Hippocampal formation (tissue), 2 donors: ENCODE results near the gene IFIT5.
"Not testable (repeated sequence)": the region's sequence is repeated elsewhere in the genome, so short reads cannot be mapped to it uniquely, and the experiment has no call there.

Source experiments
- DNase-seq, 2 donors: peaks; one replicate each; lab custom pipeline; 2025; lab: John Stamatoyannopoulos, UW

Gene IFIT5

GRCh38 chr10:89414146-89414878 lies at the start of gene IFIT5:
Gene IFIT5 (plus strand): TSS chr10:89414568. CDS start chr10:89414799, 231 bp downstream.
- DNase-seq = peak; percentile 71 to 81

GRCh38 chr10:89367529-89367928 lies 46.8 kb upstream of the IFIT5 start:
- DNase-seq = peak in 1 of 2 donors; percentile 56

GRCh38 chr10:89368129-89368528 lies 46.2 kb upstream of the IFIT5 start:
- DNase-seq = no peak

DNA sequence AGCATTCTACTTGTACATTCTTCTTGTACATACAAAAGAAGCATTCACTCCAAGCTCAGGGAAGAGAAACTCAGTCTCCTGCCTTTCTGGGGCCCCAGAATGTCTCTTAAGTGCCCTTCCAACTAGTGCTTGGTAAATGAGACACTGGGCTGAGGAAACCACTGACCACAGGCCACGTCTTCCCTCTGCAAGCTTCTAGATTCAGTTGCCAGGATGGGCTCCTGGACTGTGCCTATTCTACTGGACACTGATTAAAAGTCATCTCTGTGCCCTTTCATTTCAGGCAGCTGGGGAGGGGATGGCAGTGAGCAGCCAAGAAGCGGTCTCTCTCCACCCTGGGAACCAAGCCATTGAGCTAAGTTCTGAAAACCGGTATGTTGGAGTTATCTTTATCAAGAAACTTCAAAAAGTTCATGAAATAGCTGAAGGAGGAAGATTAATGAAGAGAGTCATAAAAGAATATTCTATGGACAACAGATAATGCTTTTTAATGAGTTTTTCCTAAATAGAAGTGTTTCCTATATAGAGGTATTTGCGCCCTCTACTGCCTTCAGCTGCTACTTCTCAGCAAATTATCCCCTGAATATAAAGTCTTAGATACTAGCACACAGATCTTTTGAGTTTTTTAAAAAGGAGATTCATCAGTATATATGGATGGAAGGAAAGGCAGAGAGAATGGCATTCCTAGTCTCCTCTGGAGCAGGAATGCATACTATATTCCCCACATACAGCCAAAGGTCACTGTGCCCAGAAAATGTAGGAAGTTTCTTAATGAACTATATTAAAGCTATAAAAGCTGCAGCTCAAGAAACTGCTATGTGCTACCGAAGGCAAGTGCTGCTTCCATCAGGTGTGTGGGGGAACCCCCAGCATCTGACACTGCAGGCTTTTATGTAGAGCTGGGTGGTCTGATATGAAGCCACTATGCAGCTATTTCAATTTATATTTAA lies 44.9 kb upstream of the IFIT5 start:
- peak; percentile 46 to 80 for DNase-seq

DNA sequence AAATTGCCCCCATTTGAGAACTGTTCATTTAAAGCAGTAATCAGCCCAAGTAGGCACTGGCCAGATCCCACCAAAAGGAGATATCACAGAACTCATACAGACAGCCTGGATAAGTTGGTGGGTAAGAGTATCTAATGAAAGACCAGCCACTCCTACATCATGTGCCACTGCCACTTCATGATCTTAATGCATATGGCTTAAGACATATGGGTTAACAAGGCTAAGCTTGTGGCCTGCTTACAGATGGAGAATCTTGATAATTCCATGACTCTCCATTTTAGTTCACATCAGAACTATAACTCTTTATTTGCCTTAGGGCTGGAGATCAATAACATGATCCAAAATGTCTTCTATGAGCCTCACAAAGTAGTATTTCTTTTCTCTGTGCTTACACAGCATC lies 43.3 kb upstream of the IFIT5 start:
- DNase-seq = no peak

DNA sequence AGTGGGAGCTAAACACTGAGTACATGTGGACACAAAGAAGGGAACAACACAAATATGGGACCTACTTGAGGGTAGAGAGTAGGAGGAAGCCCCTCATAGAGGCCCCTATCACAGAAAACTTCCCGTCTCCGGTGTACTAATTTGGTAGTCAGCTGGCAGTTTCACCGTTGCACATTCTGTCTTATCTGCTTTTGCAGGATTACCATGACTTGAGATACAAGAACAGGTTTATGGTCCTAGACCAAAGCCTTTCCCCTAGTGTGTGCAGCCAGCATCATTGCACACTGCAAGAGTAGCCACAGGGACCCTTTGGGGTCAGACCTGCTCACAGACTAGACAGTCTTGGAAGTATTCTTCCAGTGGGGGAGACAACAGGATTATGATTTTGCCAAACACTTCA lies 42.4 kb upstream of the IFIT5 start:
- no peak for DNase-seq

- peak; percentile 77 to 99 for DNase-seq
These were observed 40.3 kb upstream of the IFIT5 start for GRCh38 chr10:89373916-89374711.

DNA sequence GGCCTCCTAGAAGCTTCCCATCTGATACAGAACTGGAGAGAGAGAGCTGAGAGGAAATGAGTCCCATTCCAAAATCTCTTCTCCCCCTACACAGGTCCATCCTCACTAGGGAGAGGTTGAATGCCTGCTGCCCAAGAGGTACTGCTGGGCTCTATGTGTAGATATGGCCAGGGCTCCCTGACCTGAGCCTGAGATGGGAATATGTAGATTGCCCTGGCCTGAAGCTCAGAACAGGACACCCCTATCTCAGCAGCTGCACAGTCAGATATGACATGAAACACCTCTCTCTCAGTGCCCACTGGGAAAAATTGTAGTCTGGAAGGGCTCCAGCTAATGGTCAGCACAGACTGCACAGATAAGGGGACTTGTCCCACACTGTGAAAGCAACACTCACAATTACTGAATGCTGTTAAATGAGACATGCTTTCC lies 39.6 kb upstream of the IFIT5 start:
- no peak for DNase-seq

DNA sequence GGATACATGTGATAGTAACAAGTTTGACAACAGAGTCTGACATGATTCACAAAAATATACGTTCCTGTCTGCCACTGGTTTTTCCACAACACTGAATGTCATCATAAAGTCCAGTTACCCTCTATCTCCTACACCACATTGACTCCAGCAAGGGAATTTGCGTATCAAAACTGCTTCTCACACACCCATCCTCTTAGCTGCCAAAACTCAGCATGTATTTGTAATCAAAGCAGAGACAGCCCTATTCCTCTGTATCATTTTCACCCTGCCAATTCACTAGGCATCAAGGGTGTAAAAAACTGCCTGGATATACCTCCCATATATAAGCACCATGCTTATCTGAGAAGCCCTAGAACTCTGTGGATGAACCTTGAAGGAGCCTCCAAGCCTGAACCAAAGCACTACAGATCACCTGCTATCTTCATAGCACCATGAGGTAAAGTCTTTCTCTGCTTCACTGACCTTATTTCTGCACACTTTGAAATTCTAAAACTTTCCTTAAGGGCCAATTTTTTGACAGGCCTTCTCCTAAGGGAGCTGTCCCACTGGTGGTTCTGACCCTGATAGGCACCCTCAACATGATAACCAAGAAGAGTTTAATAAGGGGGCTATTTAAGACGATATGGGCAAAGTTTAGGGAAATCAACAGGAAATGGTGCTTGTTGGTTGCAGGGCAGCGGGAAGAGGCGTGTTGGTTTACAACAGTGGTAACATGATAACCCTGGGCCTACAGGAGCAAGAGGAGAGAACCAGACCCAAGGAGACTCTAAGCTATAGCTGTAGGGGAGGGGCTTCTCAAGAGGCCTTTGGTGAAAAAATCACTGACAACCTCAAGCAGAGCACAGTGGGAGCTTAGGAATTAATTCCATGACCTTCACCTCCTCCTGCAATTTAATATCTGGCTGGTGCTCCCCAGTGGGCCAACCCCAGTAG lies 36.4 kb upstream of the IFIT5 start, which contains the start of gene IFIT1B:
Gene IFIT1B, plus strand, starts transcription at position 352 of the 933 bp plus-strand sequence. Its CDS starts 80 bp downstream, at position 432.
- DNase-seq = no peak

DNA sequence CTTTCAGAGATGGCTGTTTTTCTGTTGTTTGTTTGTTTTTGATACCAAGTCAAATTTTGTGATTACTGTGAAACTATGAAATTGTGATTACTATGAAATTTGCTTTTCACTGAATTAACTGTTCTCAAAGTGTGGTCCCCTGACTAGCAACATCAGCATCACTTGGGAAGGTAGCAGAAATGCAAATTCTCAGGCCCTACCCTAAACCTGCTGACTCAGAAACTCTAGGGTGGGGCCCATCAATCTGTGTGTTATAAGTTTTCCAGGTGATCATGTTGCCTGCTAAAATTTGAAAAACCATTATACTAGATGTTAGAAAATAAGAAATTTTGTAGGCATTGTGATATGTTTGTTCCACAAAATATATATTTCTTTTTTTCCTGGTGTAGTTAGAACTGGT lies 35.3 kb upstream of the IFIT5 start:
- DNase-seq = no peak

DNA sequence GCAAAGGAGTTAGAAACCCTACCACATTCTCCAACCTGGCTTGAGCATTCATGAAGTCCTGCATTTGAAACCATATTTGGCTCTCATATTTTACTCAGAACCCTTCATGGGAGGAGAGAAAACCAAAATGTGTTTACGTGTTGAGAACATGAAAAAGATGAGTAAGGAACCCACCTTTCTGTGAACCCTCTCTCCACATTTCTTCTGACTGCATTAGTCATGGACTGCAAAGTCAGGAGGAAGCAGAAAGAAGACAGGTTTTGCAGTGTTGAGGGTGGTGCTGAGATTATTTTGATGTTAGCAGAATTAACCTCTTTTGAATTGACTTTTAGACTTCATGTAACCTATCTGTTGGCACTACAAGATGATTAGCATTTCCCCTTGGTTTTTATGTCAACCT lies 31.6 kb upstream of the IFIT5 start:
- no peak for DNase-seq

DNA sequence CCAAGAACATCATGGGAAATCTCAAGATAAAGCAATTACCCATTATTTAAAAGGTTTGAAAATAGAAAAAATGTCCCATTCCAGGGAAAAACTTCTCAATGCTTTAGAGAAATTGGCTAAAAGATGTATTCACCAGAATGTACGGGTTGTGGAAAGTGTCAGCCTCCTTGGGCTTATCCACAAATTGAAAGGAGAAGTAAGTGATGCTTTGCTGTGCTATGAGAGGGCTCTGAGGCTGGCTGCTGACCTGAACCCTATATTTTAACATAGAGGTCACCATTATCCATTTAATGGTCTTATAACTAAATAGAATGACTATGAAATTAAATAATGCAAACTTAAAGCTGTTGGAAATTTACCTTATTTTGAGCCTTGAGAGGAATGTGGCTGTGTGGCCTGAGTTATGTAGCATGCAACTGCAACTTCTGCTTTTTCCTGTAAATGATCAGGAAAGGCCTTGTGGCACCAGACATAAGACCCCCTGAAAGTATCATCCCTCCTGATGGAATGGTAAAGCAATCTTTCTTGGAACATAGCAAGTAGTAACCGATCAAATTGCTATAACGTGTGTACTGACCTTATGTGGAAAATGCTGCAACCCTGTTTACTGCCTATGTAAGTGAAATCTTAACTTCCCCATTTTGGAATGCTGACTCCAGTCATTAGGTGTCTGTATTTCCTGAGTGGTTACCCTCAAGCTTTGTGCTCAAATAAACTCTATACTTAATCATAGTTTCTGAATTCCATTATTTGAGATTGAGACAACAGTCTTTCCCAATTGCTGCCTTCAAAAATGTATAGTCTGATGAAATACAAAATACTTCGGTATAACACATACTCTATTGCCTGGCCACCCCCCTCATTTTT lies 29.7 kb upstream of the IFIT5 start:
- no peak for DNase-seq

DNA sequence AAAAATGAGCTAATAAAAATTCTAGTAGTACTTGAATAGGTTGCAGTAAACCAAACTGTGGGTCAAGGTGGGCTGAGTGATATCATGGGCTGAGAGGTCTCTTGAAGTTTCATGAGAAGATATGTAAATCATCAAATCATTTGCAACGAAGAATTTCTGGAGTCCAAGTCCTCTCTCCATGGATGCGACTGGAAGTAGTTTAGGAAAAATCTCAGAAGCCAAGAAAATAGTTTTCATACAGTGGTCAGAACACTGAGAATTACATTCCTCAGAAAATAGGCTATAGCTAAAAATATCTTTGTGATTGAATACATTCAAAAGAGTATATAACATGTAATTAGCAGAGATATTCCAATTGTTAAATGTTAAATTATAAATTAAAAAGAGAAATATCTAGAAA lies 25.6 kb upstream of the IFIT5 start:
- no peak for DNase-seq

- DNase-seq = peak in 1 of 2 donors; percentile 89
These were observed 25.1 kb upstream of the IFIT5 start for GRCh38 chr10:89389254-89389653.

- DNase-seq = peak; percentile 8 to 26
These were observed 23.7 kb upstream of the IFIT5 start for GRCh38 chr10:89390476-89391225.

- DNase-seq = not testable (repeated sequence)
These were observed 23.2 kb upstream of the IFIT5 start for GRCh38 chr10:89391226-89391576.

GRCh38 chr10:89391907-89392756 lies 22.2 kb upstream of the IFIT5 start, which contains the start of gene IFIT1:
Gene IFIT1 (plus strand): TSS chr10:89392623. CDS start chr10:89392713, 90 bp downstream.
- peak; percentile 48 to 95 for DNase-seq

DNA sequence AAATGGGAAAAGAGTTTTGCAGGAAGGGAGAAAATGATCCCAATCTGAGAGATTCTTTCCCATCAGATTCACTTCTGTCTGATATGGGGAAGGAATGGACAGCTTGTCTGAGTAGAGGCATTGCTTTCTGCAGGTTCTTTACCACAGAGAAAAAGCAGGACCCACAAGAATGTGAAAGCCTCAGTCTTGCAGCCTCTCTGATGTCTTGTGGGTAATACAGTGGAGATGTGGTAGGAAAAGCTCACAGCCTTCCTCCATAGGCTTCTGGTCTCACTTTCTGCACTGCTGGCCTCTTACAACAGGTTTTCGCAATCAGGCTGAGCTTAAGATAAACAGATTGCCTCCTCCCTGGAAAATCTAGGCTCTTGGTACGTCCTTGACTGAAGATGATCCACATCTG lies 21.4 kb upstream of the IFIT5 start:
- DNase-seq = peak; percentile 21 to 36
